ENCODE measurements around the gene CEACAM3.

- TF ChIP-seq CTCF (IDR thresholded peaks at IDR 0.05; ENCODE audit: insufficient read depth, low read length, poor library complexity, severe bottlenecking) (no peak), EZH2phosphoT487 (conservative IDR thresholded peaks at IDR 0.05; ENCODE audit: low read length) (no peak)
These were observed 48.7 kb downstream of the CEACAM3 start for GRCh38 chr19:41845051-41845590.

Measured in SU-DHL-6 (cell line).